ENCODE measurements around the gene SPATA1. TPM values are rescaled to one million over a fixed set of nuclear protein-coding genes. Genes with fewer than 3 reads are reported as not detected.

Gene SPATA1
- total and polyA plus RNA-seq, 2 of the 13 experiments (the other 11 are each of a cell fraction or from before 2014, with no cell fraction given) = 0.70 to 1.4 TPM

DNA sequence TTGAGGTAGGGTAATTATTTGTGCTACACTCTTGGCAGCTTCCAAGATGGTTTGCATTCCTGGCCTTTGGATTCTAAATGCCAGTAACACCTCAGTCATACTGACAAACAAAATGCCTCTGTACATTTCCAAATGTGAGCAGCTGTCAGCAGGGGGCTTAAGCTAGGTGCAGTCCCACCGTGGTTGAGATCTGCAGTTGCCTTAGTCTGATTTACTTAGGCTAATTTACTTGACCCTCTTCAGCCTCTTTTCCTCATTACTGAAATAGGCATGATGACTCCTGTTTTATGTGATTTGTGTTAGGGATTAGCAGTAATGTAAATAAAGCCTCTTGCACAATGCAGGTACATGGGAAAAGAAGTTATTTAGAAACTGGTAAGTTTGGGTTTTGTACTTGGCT is 13.5 kb upstream of the SPATA1 start (continued):
- TF ChIP-seq, protein P1, sequence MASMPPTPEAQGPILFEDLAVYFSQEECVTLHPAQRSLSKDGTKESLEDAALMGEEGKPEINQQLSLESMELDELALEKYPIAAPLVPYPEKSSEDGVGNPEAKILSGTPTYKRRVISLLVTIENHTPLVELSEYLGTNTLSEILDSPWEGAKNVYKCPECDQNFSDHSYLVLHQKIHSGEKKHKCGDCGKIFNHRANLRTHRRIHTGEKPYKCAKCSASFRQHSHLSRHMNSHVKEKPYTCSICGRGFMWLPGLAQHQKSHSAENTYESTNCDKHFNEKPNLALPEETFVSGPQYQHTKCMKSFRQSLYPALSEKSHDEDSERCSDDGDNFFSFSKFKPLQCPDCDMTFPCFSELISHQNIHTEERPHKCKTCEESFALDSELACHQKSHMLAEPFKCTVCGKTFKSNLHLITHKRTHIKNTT (CRISPR knock-in tag; IDR thresholded peaks at IDR 0.05) = no peak
- TF ChIP-seq GATAD2A (CRISPR knock-in tag; IDR thresholded peaks at IDR 0.05) (peak; percentile 49; the same call in 1 of the 2 replicates), MED8 (CRISPR knock-in tag; IDR thresholded peaks at IDR 0.05; ENCODE audit: insufficient replicate concordance) (no peak), FOXP1 (IDR thresholded peaks at IDR 0.05) (no peak), FOXP1 (CRISPR knock-in tag; IDR thresholded peaks at IDR 0.05) (peak; percentile 38; the same call in 1 of the 2 replicates), SOX13 (IDR thresholded peaks at IDR 0.05) (no peak), SOX13 (CRISPR knock-in tag; conservative IDR thresholded peaks at IDR 0.05 in 1 of 2, IDR thresholded peaks at IDR 0.05 in 1 of 2) (peak in 1 of 2 experiments; percentile 14; a peak in 1 of 4 replicates), CEBPG (CRISPR knock-in tag; IDR thresholded peaks at IDR 0.05) (peak; percentile 63), ZNF292 (CRISPR knock-in tag; IDR thresholded peaks at IDR 0.05; ENCODE audit: borderline replicate concordance, low read depth) (no peak), ZNF777 (CRISPR knock-in tag; IDR thresholded peaks at IDR 0.05) (no peak), GLI4 (CRISPR knock-in tag; IDR thresholded peaks at IDR 0.05; ENCODE audit: borderline replicate concordance) (no peak), ATAD3A (CRISPR knock-in tag; IDR thresholded peaks at IDR 0.05) (no peak), CREM (IDR thresholded peaks at IDR 0.05) (no peak), CREM (CRISPR knock-in tag; IDR thresholded peaks at IDR 0.05) (no peak)
- TF ChIP-seq, protein P2, sequence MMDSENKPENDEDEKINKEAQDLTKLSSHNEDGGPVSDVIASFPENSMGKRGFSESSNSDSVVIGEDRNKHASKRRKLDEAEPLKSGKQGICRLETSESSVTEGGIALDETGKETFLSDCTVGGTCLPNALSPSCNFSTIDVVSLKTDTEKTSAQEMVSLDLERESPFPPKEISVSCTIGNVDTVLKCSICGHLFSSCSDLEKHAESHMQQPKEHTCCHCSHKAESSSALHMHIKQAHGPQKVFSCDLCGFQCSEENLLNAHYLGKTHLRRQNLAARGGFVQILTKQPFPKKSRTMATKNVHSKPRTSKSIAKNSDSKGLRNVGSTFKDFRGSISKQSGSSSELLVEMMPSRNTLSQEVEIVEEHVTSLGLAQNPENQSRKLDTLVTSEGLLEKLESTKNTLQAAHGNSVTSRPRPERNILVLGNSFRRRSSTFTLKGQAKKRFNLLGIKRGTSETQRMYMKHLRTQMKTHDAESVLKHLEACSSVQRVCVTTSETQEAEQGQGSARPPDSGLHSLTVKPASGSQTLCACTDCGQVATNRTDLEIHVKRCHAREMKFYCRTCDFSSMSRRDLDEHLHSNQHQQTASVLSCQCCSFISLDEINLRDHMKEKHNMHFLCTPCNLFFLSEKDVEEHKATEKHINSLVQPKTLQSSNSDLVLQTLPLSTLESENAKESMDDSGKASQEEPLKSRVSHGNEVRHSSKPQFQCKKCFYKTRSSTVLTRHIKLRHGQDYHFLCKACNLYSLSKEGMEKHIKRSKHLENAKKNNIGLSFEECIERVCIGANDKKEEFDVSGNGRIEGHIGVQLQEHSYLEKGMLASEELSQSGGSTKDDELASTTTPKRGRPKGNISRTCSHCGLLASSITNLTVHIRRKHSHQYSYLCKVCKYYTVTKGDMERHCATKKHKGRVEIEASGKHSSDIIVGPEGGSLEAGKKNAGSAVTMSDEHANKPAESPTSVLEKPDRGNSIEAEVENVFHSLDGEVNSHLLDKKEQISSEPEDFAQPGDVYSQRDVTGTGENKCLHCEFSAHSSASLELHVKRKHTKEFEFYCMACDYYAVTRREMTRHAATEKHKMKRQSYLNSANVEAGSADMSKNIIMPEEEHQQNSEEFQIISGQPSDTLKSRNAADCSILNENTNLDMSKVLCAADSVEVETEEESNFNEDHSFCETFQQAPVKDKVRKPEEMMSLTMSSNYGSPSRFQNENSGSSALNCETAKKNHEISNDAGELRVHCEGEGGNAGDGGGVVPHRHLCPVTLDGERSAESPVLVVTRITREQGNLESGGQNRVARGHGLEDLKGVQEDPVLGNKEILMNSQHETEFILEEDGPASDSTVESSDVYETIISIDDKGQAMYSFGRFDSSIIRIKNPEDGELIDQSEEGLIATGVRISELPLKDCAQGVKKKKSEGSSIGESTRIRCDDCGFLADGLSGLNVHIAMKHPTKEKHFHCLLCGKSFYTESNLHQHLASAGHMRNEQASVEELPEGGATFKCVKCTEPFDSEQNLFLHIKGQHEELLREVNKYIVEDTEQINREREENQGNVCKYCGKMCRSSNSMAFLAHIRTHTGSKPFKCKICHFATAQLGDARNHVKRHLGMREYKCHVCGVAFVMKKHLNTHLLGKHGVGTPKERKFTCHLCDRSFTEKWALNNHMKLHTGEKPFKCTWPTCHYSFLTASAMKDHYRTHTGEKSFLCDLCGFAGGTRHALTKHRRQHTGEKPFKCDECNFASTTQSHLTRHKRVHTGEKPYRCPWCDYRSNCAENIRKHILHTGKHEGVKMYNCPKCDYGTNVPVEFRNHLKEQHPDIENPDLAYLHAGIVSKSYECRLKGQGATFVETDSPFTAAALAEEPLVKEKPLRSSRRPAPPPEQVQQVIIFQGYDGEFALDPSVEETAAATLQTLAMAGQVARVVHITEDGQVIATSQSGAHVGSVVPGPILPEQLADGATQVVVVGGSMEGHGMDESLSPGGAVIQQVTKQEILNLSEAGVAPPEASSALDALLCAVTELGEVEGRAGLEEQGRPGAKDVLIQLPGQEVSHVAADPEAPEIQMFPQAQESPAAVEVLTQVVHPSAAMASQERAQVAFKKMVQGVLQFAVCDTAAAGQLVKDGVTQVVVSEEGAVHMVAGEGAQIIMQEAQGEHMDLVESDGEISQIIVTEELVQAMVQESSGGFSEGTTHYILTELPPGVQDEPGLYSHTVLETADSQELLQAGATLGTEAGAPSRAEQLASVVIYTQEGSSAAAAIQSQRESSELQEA (CRISPR knock-in tag; IDR thresholded peaks at IDR 0.05; ENCODE audit: not compliant biosample characterization) = no peak
- TF ChIP-seq, protein P3, sequence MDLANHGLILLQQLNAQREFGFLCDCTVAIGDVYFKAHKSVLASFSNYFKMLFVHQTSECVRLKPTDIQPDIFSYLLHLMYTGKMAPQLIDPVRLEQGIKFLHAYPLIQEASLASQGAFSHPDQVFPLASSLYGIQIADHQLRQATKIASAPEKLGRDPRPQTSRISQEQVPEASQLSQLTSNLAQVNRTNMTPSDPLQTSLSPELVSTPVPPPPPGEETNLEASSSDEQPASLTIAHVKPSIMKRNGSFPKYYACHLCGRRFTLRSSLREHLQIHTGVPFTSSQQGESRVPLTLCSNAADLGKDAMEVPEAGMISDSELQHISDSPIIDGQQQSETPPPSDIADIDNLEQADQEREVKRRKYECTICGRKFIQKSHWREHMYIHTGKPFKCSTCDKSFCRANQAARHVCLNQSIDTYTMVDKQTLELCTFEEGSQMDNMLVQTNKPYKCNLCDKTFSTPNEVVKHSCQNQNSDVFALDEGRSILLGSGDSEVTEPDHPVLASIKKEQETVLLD (CRISPR knock-in tag; IDR thresholded peaks at IDR 0.05; ENCODE audit: low read depth) = no peak
- TF ChIP-seq, protein P4, sequence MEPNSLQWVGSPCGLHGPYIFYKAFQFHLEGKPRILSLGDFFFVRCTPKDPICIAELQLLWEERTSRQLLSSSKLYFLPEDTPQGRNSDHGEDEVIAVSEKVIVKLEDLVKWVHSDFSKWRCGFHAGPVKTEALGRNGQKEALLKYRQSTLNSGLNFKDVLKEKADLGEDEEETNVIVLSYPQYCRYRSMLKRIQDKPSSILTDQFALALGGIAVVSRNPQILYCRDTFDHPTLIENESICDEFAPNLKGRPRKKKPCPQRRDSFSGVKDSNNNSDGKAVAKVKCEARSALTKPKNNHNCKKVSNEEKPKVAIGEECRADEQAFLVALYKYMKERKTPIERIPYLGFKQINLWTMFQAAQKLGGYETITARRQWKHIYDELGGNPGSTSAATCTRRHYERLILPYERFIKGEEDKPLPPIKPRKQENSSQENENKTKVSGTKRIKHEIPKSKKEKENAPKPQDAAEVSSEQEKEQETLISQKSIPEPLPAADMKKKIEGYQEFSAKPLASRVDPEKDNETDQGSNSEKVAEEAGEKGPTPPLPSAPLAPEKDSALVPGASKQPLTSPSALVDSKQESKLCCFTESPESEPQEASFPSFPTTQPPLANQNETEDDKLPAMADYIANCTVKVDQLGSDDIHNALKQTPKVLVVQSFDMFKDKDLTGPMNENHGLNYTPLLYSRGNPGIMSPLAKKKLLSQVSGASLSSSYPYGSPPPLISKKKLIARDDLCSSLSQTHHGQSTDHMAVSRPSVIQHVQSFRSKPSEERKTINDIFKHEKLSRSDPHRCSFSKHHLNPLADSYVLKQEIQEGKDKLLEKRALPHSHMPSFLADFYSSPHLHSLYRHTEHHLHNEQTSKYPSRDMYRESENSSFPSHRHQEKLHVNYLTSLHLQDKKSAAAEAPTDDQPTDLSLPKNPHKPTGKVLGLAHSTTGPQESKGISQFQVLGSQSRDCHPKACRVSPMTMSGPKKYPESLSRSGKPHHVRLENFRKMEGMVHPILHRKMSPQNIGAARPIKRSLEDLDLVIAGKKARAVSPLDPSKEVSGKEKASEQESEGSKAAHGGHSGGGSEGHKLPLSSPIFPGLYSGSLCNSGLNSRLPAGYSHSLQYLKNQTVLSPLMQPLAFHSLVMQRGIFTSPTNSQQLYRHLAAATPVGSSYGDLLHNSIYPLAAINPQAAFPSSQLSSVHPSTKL (CRISPR knock-in tag; IDR thresholded peaks at IDR 0.05) = no peak; the same call in 1 of the 2 replicates
